NCI-H1417 (cell line): ENCODE results near the gene KRTAP2-1.
"Not testable (repeated sequence)": the region's sequence is repeated elsewhere in the genome, so short reads cannot be mapped to it uniquely, and the experiment has no call there.

Experiments
- DNase-seq, 3 experiments: peaks; one replicate each; lab custom pipeline; 2025; lab: John Stamatoyannopoulos, UW

KRTAP2-1 gene, protein sequence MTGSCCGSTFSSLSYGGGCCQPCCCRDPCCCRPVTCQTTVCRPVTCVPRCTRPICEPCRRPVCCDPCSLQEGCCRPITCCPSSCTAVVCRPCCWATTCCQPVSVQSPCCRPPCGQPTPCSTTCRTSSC

DNA sequence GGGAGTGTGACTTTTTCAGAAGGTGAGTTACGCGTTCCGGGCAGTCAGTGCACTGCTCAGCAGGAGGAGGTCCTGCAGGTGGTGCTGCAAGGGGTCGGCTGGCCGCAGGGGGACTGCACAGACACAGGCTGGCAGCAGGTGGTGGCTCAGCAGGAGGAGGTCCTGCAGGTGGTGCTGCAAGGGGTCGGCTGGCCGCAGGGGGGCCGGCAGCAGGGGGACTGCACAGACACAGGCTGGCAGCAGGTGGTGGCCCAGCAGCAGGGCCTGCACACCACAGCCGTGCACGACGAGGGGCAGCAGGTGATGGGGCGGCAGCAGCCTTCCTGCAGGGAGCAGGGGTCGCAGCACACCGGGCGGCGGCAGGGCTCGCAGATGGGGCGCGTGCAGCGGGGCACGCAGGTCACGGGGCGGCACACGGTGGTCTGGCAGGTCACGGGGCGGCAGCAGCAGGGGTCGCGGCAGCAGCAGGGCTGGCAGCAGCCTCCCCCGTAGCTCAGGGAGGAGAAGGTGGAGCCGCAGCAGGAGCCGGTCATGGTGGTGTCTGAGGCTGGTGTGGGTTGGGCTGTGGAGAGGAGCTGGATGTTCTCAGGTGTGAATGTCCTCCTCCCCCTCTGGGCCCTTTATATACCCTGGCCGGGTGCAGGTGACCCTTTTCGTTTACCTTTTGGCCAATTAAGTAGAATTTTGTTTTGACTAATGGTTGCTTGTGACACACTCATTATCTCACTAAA lies at the start of gene KRTAP2-1:
KRTAP2-1 (minus strand) TSS at position 582 of the 731 bp plus-strand sequence; CDS start at position 533, 49 bp downstream.
- DNase-seq = not testable (repeated sequence)

DNA sequence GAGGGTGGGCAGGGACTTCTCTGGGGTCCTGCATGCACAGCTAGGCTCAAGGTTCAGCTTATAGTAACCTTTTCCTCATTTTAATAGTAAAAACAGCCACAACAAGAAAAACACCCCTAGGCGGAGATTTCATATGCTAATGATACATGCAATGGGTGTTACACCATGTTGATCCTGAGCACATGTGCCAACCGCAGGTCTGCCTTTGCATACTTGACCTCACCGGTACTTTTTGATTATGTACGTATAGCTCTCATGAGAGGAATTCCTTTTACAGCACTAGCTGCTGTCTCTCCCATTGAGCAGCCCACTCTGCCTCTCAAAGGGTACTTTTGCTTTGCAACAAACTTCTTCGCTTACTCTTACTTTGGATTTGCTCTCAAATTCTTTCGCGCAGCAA lies 48.9 kb upstream of the KRTAP2-1 start:
- DNase-seq = no peak

DNA sequence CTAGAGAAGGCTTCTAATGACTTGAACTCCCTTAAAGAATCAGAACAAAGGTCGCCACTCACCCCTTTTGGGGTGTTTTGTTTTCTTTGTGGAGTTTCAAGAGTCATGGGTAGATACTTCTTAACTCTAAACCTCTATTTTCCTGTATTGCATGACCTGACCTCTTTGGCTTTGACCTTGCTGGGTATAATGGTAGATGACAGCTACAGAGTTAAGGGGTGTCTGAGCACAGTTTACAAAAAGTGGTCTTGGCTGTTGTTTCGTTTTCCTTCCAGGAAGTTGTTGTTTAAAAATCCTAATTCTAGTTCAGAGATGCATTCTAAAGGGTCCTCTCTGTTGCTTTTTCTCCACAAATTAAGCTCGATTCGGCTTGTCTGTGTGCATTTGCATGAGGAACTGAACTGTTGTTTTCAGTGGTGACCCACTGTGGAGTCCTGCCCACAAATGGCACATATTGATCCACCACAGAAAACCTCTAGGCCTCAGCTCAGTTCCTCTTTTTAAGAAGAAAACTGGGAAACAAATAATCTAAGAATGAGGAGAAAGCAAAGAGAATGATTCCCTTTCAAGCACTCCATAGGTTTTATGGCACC lies 41.7 kb upstream of the KRTAP2-1 start:
- not testable (repeated sequence) for DNase-seq

DNA sequence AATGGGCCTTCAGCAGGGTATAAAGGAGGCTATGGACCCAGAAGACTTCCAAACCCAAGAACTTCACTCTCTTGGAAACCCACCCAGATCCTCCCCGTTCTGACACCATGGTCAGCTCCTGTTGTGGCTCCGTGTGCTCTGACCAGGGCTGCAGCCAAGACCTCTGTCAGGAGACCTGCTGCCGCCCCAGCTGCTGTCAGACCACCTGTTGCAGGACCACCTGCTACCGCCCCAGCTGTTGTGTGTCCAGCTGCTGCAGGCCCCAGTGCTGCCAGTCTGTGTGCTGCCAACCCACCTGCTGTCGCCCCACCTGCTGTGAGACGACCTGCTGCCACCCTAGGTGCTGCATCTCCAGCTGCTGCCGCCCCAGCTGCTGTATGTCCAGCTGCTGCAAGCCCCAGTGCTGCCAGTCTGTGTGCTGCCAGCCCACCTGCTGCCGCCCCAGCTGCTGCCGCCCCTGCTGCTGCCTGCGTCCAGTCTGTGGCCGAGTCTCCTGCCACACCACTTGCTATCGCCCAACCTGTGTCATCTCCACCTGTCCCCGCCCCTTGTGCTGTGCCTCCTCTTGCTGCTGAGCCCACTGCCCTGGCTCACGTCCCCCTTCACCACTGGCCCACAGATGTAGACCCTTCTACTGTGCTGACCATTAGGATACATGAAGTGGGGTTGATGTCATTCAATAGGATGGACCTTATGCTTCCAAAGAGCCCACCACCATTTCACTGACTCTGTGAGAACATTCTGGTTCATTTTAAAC lies 37.2 kb upstream of the KRTAP2-1 start, which contains the start of gene KRTAP4-7:
KRTAP4-7 (plus strand) TSS at position 51 of the 757 bp plus-strand sequence; CDS start at position 108, 57 bp downstream.
- not testable (repeated sequence) for DNase-seq

DNA sequence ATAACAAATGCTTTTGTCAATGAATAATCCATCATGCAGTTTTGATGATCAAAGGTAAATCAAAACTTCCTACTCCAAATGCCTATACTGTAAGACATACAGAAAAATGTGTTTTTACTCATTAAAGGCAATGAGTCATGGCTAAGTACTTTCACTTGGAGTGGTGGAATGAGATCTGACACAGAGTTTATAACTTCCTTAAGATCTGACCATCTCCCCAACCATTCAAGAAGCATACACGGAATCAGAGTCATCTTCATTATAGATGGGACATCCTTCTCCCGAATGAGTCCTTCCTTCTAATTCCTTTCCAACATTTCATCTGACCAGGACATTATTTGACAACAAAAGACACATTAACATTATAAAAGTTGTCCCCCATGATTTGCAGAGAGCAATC lies 36.3 kb upstream of the KRTAP2-1 start:
- not testable (repeated sequence) for DNase-seq

DNA sequence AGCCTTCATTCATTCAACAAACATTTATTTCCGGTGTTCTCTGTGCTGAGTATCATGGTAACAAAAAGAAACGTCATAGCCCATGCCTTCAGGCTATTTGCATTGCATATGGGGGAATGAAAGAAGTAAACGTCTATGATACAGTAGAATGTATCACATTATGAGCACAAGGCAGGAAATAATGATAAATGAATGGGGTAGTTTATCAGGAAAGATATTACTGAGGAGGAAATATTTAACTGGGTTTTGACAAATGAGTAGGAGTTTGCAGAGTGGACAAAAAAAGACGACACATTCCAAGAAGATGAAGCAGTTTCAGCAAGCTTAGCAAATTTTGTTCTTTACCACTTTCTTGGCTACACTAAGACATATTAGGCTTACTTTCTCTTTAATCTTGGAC lies 35.5 kb upstream of the KRTAP2-1 start:
- DNase-seq = peak in 1 of 3 experiments; percentile 12

DNA sequence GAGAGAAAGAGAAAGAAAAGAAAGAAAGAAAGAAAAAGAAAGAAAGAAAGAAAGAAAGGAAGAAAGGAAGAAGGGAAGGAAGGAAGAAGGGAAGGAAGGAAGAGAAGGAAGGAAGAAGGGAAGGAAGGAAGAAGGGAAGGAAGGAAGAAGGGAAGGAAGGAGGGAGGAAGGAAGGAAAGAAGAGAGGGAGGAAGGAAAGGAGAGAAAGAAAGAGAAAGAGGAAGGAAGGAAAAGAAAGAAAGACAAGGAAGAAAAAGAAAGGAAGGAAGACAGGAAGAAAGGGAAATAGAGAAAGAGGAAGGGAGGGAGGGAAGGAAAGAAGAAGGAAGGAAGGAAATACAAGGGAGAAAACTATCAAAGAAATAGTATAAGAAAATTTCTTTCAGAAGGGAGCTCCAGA lies 29.7 kb upstream of the KRTAP2-1 start:
- DNase-seq = no peak

DNA sequence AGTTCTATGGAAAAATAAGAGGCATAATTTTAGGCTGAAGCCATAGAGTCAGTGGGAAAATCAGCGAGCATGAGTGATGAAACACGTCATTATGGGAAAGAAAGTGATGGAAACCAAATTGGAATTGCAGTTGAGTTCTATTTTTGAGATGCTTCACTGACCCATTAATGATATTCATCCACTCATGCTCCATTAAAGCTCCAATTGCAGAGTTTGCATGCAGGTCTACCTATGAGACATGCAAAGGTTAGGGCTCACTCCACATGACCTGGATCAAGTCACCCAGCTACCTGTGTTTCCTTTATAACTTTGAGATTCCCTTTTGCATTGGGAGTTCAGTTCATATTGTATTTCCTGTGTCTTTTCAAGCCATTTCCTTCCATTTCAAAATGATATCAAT lies 26.6 kb upstream of the KRTAP2-1 start:
- DNase-seq = no peak

DNA sequence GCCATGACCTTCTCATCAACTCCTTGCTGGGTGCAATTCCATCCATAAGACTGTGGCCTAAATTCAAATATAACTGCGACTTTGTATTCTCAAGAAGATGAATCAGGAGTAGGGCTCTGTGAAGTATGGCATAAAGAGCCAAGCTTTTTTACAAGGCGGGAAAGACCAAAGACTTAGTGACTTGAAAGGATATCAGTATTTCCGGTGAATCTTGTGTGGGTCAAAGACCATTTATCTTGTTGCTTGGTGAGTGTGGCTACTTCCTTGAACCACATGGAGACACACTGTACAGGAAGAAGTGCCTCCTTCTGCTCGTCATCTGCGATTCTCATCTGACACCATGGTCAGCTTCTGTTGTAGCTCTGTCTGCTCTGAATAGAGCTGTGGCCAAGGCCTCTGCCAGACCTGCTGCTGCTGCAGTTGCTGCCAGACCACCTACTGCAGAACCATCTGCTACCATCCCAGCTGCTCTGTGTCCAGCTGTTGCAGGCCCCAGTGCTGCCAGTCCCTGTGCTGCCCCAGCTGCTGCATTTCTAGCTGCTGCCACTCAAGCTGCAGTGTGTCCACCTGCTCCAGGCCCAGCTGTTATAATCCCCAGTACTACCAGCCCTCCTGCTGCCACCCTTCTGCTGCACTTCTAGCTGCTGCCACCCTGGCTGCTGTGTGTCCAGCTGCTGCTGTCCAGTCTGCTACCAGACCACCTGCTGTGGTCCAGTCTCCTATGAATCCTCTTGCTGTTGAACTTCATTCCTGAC lies 24.7 kb upstream of the KRTAP2-1 start:
- DNase-seq = peak in 1 of 3 experiments; percentile 24

DNA sequence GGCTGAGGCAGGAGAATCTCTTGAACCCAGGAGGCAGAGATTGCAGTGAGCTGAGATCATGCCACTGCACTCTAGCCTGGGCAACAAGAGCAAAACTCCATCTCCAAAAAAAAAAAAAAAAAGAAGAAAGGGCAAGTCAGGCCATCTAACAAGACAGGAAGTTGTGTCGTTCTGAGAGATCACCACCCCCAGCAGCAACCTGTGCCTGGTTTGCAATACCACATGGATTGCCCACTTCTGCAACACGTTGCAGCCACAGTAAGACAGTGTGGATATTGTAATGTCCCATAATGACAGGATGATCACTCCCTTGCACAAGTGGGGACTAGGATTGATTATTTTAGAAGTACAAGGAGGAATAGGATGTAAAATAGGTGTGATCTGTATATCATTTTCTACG lies 21.9 kb upstream of the KRTAP2-1 start:
- DNase-seq = no peak

DNA sequence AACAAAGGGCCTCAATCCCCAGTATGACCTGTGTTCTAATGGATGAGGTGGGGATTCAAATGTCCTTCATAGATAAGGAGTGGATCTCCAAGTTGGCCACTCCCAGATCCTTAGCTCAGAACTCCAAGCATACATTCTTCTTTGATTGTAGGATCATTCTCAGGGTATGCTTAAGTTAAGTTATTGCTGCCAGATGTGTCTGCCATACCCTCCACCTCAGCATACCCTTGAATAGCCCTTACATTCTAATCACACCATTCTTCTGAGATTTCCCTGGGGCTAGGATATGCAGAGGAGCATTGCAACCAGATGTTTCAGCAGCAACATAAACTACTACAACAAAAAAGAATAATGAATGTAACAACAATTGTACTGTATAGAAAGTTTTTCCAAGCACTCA lies 20.2 kb upstream of the KRTAP2-1 start:
- no peak for DNase-seq

DNA sequence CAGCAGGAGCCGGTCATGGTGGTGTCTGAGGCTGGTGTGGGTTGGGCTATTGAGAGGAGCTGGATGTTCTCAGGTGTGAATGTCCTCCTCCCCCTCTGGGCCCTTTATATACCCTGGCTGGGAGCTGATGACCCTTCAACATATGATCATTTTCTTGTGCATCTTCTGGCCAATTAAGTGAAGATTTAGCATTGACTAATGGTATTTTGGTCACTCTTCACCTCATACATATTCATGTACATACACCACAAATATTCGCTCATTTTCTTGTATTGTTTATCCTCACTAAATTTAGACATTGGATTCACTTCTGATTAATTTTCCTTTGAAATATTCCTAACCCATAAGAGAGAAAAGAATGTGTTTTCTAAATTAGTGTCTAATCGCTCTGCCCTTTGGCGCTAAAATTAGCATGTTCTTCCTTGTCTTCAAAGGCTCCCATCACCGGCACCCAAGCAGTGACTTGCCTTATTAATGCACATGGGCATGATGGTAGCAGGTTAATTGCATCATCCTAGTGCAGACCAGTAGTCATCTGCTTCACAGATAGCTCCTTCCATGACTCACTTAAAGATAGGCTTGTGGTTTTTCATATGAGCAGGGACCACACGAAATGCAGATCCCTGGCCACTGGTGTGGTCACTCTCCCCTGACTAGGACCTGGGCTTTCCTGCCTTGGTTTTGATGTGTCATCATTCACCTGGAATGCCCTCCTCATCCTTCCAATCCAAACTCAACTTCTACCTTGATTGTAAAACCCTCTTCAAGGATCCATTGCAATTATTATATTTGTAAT lies 18.9 kb upstream of the KRTAP2-1 start, which contains the start of gene KRTAP2-4:
KRTAP2-4 (minus strand) TSS at position 51 of the 796 bp plus-strand sequence; CDS start at position 17, 34 bp downstream.
- no peak for DNase-seq

DNA sequence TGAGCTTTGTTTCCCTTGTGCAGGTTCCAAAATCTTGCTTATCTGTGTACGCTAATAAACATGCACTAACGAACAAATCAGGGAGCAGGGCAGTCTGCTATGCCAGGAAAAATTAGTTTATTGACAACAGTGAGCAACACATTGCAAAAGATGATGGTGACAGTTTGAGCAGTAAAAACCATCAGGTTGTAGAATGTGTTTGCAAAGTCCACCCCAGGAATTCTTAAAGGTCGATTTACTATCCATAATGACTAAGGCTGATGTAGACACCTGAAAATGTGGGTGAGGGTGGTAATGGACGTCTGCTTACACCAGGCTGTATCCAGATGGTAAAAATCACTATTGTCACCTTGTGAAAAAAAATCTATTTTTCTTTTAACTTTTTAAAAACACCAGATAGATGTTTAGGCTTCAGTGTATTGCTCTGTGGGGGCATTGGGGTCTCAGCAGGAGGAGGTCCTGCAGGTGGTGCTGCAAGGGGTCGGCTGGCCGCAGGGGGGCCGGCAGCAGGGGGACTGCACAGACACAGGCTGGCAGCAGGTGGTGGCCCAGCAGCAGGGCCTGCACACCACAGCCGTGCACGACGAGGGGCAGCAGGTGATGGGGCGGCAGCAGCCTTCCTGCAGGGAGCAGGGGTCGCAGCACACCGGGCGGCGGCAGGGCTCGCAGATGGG lies 18.0 kb upstream of the KRTAP2-1 start:
- not testable (repeated sequence) for DNase-seq

DNA sequence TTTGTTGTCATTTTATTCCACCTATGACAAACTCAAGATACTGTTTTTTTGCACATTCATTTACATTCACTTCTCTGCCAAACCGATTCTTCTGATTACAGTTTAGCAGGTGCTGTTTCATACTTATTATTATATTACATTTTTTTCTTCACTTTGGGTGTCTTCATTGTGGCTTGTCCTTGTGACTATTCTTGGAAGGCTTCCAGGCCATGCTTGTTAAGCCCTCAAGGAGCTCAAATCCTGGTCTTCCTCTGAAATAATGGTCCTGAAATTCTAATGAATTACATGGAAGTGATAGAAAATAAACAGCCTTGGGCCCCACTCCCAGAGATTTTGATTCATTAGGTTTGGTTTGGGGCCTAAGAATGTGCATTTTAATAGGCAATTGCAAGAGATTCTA lies 17.2 kb upstream of the KRTAP2-1 start:
- no peak for DNase-seq

DNA sequence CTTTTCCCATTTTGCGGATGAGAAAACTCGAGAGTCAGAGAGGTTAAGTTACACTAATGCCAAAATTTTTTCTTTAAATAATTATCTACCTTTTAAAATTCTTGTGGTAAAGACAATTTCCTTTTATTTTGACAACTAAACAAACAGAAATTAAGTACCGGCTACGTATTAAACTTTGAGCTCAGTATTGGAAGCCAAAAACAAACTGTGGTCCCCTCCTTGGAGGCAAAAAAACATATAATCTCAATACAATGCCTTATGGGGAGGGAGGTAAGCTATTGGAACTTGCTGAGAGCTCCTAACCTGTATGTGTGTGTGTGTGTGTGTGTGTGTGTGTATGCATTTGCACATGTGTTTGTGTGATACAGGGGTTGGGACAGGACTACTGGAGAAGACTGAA lies 16.3 kb upstream of the KRTAP2-1 start:
- no peak for DNase-seq

DNA sequence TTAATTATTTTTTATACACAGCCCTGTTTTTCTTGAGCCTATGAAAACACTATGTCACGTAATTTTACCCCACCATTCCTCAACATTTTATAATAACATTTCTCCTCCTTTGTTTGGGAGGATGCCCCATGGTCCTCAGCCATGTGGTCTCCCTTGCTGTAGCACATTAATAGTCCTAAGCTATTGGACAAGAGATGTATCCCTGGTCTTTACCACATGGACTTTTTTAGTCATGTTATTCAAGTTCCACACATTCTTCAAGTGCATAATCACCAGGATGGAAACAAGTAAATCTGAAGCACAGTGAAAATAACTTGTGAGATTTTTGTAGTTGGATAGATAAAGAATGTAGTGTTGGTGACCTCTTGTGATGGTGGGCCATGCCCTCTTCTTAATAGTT lies 14.8 kb upstream of the KRTAP2-1 start:
- DNase-seq = no peak

DNA sequence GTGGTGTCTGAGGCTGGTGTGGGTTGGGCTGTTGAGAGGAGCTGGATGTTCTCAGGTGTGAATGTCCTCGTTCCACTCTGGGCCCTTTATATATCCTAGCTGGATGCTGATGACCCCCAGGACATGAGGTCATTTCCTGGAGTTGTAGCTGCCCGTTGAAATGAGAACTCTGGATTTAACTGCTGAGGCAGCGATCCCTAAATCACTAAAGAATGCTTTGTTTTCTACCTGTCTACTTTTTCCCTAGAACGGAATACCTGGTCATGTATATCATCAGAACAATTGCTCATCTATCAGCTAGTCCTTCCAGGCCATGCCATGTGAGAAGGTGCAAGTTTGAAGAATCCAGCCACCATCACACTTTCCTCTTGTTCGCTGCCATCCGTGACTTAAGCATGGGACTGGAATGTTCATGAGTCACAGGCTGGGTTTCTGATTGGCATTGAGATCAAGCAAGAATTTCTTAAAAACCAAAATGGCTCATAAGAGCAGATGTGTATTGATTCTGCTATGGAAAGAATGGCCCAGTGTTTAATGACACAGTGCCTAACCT lies 13.0 kb upstream of the KRTAP2-1 start, which contains the start of gene KRTAP2-3:
KRTAP2-3 (minus strand) TSS at position 63 of the 553 bp plus-strand sequence. CDS start 64 bp downstream, outside the sequence.
- no peak for DNase-seq

DNA sequence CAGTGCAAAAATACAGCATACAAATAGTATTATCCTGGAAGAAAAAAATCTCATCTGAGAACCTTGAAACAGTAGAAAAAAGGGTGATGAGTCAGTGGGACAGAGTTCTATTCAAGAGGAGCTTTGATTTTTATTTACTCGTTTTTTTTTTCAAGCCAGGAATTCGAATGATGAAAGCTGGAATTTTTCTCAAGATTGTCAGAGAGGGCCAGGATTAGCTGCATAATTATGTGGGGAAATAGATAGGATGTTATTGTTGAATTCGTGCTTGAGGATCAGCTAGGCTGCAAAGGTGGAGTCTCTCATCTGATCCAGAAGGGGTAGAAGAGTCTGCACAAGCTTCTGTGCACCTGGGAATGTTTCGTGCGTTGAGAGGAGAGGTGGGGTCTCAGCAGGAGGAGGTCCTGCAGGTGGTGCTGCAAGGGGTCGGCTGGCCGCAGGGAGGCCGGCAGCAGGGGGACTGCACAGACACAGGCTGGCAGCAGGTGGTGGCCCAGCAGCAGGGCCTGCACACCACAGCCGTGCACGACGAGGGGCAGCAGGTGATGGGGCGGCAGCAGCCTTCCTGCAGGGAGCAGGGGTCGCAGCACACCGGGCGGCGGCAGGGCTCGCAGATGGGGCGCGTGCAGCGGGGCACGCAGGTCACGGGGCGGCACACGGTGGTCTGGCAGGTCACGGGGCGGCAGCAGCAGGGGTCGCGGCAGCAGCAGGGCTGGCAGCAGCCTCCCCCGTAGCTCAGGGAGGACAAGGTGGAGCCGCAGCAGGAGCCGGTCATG lies 12.3 kb upstream of the KRTAP2-1 start:
- not testable (repeated sequence) for DNase-seq

DNA sequence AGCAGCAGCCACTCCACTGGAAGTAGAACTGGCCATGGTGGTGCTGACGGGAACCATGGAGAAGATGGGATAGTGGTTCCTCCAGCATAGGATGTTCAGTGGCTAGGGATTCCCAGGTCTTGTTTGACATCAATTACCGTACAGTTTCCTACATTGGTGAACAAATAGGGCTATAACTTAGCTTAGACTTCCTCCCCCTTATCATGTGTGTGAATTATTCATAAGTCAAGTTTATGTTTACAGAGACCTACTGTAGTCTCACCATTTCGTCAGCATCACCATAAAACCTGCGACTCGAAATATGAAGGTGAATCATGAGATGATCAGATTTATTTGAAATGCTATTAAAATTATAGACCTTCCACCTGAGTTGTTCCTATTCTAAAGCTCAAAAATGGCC lies 11.6 kb upstream of the KRTAP2-1 start:
- no peak for DNase-seq
